Measurements from ENCODE around the gene FAM53B.

FAM53B gene

DNA sequence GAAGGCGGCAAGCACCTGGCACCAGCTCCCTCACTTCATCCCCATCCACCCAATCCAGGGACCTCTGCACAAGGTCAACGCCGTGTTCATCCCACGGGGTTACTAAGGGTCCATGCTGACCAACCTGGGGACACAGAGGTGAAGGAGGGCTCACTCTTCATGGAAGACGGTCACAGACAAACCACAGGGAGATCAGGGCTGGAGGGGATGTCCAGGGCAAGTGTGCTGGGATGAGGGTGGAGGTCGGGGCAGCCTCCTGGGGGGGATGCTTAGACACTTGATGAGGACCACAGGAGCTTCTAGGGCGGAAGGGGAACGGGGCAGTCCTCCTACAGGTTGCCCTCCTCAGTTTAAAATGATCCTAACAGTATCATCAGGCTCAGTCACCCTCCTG lies 46.7 kb downstream of the FAM53B start:
- DNase-seq (ENCODE audit: low read depth) = no peak

GRCh38 chr10:124696446-124697392 lies 47.5 kb downstream of the FAM53B start:
- DNase-seq (ENCODE audit: low read depth) = no peak

DNA sequence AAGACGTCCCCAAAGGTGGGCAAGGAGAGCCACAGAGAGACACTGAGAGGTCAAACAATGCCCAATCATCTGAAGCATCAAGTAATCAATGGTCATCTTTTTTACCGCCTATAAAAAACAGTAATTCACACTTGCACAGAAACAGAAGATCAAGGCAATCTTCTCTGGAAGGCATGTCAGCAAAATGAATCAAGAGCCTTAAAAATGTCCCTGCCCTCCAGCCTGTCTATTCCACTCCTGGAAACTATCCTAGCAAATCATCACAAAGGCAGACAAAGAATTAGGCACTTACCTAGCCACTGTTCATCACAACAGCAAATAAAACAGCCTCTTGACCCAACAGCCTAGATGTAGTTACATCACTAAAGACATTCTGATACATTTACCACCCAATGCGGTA lies 48.9 kb downstream of the FAM53B start:
- DNase-seq (ENCODE audit: low read depth) = no peak

GRCh38 chr10:124694481-124695220 lies 49.5 kb downstream of the FAM53B start:
- DNase-seq (ENCODE audit: low read depth) = no peak

DNA sequence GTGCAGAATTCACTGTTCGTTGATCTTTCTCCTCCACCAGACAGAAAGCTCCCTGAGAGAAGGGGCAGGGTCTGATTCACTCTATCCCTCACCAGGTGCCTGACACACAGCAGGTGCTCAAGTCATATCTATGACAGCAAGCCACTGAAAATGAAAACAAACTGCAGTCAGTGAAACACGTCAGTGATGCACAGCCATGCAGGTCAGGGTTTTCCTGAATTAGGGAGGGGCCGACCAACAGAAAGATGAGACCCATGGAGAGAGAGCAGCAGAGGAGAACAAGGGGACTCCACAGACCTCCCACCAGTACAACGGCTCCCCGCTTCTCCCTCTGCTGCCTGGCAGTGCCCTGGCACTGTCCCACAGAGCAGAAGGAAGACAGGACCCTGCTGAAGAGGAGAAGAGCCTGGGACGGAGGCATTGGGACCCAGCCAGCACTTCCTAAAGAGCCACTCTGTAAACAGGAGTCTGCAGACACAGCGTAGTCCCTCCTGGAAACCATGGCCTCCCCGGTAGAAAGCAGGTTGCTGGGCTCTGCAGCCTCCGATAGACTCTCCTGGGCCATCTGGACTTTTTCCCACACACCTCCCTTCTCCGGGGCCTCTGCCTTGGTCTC lies 50.3 kb downstream of the FAM53B start:
- DNase-seq (ENCODE audit: low read depth) = no peak

DNA sequence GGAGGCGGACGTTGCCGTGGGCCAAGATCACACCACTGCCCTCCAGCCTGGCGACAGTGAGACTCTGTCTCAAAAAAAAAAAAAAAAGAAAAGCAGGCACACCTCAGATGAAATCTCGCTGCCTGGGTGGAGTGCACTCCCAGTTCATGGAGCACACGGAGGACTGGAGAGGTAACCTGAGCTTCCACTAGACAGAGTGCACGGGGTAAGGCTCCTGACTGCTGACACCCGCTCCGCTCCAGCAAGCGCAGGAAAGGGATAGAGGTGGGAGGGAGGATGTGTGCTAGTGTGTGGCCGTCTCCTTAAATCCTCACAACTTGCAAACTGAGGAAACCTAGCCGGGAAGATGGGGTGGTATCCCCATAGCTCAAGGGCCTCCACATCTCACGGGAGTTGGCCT lies 50.8 kb downstream of the FAM53B start:
- no peak for DNase-seq (ENCODE audit: low read depth)

DNA sequence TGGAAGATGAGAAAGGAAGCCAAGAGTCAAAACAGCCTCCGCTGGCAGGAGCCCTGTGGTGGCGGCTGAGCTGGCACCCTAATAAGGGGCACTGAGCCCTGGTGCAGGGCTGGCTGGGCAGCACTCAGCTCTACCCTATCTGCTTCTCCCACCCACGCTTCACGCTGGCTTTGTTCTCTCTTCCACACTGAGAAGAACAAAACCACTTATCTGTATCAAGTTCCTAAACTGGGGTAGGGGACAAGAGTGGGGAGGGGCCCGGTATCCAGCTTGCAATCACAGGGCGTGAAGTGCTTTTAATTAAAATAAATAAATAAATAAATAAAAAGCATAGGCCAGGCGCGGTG lies 52.1 kb downstream of the FAM53B start:
- no peak for DNase-seq (ENCODE audit: low read depth)

DNA sequence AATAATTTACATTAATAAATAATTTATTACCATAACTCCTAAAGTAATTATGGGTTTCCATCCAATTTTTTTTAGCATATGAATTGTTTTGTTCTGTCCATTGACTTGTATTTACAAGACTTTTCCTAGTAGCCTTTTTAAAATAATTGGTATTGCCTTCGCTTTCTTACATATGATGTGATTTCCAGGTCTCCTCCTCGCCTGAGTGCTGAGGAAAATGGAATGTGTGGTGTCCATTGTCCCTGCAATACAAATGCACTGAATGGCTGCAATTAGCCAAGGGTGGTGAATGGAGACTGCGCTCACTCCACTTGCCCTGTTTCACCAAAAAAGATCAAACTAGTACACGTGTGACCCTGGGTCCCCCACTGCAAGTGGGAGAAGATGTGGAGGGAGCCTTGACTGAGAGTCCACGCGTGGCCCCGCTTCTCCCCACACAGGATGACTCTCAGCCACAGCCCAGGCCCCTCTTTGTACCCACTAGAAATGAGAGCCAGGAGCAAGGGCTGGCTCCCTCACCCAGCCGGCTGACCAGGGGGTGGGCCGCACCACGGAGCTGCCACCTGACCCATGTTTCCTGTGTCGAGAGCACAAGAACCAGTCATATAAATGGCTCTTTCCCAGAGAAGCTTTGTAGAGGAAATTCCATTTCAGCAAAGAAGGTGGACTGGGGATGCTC lies 52.6 kb downstream of the FAM53B start:
- no peak for DNase-seq (ENCODE audit: low read depth)

DNA sequence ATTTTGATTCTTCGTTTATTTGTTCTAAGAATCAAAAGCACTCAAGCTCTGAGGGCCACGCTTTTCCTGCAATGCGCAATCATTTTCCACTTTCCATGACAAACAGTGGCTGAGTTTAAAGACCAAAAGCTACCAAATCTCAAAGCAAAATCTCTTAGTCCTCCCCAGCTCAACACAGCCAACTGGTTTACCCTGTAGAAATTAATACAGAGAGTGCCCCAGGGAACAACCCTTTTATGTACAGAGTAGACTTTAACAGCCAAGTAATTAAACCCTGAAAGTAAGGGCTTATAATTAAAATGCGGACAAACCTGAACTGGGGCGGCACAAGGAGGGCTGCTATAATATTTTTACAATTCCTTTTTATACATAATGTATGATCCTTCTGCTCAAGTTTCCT lies 53.2 kb downstream of the FAM53B start:
- no peak for DNase-seq (ENCODE audit: low read depth)

GRCh38 chr10:124689911-124690498 lies 54.2 kb downstream of the FAM53B start:
- no peak for DNase-seq (ENCODE audit: low read depth)

- no peak for DNase-seq (ENCODE audit: low read depth)
Observed at GRCh38 chr10:124688889-124689670, 55.1 kb downstream of the FAM53B start.

- no peak for DNase-seq (ENCODE audit: low read depth)
Observed at GRCh38 chr10:124688386-124688785, 55.8 kb downstream of the FAM53B start.

GRCh38 chr10:124686707-124687376 lies 57.3 kb downstream of the FAM53B start:
- DNase-seq (ENCODE audit: low read depth) = no peak

DNA sequence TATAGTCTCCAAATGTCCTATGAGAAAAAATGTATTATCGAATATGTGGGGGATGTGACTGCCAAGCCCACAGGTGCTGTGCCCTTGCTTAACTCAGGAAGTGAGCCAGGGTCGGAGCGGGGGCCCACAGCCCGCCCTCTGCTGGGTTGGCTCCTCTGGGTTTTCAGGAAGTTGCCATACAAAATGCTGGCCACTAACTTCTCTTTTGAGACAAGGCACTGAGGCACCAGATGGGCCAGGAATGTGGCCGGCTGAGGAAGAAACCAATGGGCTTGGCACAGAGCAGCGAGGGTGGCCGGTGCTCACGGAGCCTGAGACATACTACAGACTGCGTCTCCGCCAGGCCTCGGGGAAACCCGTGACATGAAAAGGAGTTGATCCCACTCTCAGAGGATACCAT lies 58.9 kb downstream of the FAM53B start:
- no peak for DNase-seq (ENCODE audit: low read depth)

DNA sequence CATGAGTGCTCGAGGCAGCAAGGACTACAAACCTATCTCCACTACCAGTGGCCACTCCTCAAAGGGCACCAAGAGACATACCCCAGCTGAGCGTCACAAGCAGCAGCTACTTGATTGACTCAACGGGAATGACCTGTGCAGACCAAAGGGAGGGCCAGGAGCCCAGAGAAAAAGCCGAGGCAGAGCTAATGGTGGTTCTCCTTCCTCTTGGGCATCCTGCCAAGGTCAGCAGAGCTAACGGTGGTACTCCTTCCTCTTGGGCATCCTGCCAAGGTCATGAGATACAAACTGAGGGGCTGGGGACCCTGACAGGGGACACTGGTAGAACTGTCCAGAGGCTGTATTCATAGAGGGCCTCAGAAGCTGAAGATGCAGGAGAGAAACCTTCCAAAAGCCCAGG lies 60.4 kb downstream of the FAM53B start:
- no peak for DNase-seq (ENCODE audit: low read depth)

- no peak for DNase-seq (ENCODE audit: low read depth)
Observed at GRCh38 chr10:124681626-124682552, 62.3 kb downstream of the FAM53B start.

DNA sequence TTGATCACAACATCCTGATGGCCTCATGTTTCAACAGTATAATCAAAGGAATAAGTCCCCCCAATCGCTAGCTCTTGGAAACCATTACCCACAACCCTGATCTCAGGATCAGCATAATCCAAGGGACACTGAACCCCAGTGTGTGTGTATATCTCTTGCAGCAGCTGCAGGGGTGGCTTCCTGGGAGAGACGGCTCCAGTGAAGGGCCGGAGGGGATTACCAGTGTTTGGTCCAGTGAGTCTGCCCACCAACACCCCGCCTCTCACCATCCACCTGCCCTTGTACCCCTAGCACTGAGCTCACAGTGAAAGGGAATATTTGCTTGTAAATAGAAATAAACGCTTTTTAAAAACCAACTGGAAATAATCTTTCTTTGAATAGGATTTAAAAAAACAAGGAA lies 63.1 kb downstream of the FAM53B start:
- DNase-seq (ENCODE audit: low read depth) = no peak

DNA sequence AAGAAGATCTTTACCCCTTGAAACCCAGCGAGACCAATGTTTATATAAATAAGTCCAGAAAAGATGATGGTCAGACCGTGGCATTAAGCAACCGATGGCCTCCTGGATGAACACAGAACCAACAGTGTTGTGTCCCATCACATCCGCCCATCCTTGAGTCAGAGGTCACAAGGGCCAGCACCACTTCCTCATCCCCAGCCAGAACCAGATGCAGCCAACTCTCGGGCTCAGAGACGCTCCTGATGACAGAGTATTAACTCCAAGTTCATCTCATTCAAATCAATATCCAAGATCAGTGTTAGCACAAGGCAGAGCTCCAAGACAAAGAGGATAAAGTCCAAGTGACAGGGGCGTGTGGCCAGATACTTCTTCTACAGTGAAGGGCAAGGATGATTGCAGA lies 63.5 kb downstream of the FAM53B start:
- peak; percentile 31 for DNase-seq (ENCODE audit: low read depth)

- DNase-seq (ENCODE audit: low read depth) = no peak
Observed at GRCh38 chr10:124679401-124679800, 64.8 kb downstream of the FAM53B start.
